IgD-negative memory B cell (primary cell): Measurements from ENCODE around the gene PELI3. TPM values are rescaled to one million over a fixed set of nuclear protein-coding genes. Genes with fewer than 3 reads are reported as not detected.
A peak's percentile ranks its signal among the peaks of the same experiment; 100 is the strongest.
"Not testable (repeated sequence)": the region's sequence is repeated elsewhere in the genome, so short reads cannot be mapped to it uniquely, and the experiment has no call there.

Source experiments
- H3K27ac Mint-ChIP-seq, 3 donors: one replicate each; pipeline ENCODE4 v1.8.0; 2020 to 2022; ENCODE audit warnings: mild to moderate bottlenecking in 3 of 3, mixed read lengths in 3 of 3, moderate library complexity in 1 of 3
- H3K27me3 Mint-ChIP-seq: one replicate; pipeline ENCODE4 v1.8.0; 2021; ENCODE audit warnings: mixed read lengths
- H3K36me3 Mint-ChIP-seq: one replicate; pipeline ENCODE4 v1.8.0; 2020; ENCODE audit warnings: mild to moderate bottlenecking, mixed read lengths
- H3K4me1 Mint-ChIP-seq, 3 donors: one replicate each; pipeline ENCODE4 v1.8.0; 2020 to 2022; ENCODE audit warnings: mixed read lengths in 3 of 3, mild to moderate bottlenecking in 1 of 3
- H3K4me3 Mint-ChIP-seq, 4 donors: one replicate each; pipeline ENCODE4 v1.8.0; 2020 to 2022; ENCODE audit warnings: mild to moderate bottlenecking in 4 of 4, mixed read lengths in 4 of 4, moderate library complexity in 3 of 4
- H3K9me3 Mint-ChIP-seq, 3 donors: one replicate each; pipeline ENCODE4 v1.8.0; 2020 to 2021; ENCODE audit warnings: mixed read lengths in 3 of 3, mild to moderate bottlenecking in 1 of 3
- polyA plus RNA-seq: library from polyadenylated mRNA; unstranded; fragments of 300-500 nt; fragmentation: Illumina TruSeq; gene quantifications from one replicate; pipeline ENCODE4 v1.2.3, GENCODE V29; 2021

PELI3 gene
- polyA plus RNA-seq, 1 donor from 2014 or later: 4.3 TPM

GRCh38 chr11:66432597-66432996 is 34.1 kb upstream of the PELI3 start:
- Mint-ChIP-seq H3K27ac (no peak overlapping the region), H3K36me3 (peaks cover 18% of the 10 kb centered on the region), H3K4me1 (peaks cover 0 to 6% (median 5%) of the 10 kb centered on the region in 3 donors), H3K27me3 (no peaks in the 10 kb centered on the region), H3K4me3 (no peak overlapping the region), H3K9me3 (no peaks in the 10 kb centered on the region)

- H3K27me3 Mint-ChIP-seq: no peaks in the 10 kb centered on the region
- peaks cover 0 to 11% (median 7%) of the 10 kb centered on the region in 3 donors for H3K4me1 Mint-ChIP-seq
- H3K4me3 Mint-ChIP-seq: peak overlapping the region; percentile 83 to 98 (median 94)
- peaks cover 10% of the 10 kb centered on the region for H3K36me3 Mint-ChIP-seq
- peak overlapping the region in 2 of 3 donors; percentile 49 to 99 for H3K27ac Mint-ChIP-seq
- H3K9me3 Mint-ChIP-seq: peaks cover 0 to 5% (median 2%) of the 10 kb centered on the region in 3 donors
These were observed 28.7 kb upstream of the PELI3 start for GRCh38 chr11:66437979-66438503.

GRCh38 chr11:66438504-66439466 is 27.9 kb upstream of the PELI3 start, which contains the start of gene MRPL11:
Gene MRPL11 (minus strand): TSS chr11:66438848. CDS start chr11:66438754, 94 bp downstream.
- Mint-ChIP-seq H3K4me3 (peak within 1 kb of the TSS; percentile 83 to 98 (median 94)), H3K27me3 (no peaks in the 10 kb centered on the region), H3K27ac (peak within 1 kb of the TSS; percentile 49 to 99 (median 95)), H3K4me1 (peaks cover 0 to 11% (median 7%) of the 10 kb centered on the region in 3 donors), H3K36me3 (peaks cover 8% of the 10 kb centered on the region), H3K9me3 (peaks cover 0 to 13% (median 2%) of the 10 kb centered on the region in 3 donors)

DNA sequence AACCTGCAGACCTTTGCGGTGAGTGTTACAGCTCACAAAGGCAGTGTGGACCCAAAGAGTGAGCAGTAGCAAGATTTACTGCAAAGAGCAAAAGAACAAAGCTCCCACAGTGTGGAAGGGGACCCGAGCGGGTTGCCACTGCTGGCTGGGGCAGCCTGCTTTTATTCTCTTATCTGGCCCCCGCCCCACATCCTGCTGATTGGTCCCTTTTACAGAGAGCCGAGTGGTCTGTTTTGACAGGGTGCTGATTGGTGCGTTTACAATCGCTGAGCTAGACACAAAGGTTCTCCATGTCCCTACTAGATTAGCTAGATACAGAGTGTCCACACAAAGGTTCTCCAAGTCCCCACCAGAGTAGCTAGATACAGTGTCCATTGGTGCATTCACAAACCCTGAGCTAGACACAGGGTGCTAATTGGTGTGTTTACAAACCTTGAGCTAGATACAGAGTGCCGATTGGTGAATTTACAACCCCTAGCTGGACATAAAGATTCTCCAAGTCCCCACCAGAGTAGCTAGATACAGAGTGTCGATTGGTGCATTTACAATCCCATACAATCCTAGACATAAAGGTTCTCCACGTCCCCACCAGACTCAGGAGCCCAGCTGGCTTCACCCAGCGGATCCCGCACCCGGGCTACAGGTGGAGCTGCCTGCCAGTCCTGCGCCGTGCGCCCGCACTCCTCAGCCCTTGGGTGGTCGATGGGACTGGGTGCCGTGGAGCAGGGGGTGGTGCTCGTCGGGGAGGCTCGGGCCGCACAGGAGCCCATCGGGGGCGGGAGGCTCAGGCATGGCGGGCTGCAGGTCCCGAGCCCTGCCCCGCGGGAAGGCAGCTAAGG is 26.4 kb upstream of the PELI3 start:
- Mint-ChIP-seq H3K4me1 (peaks cover 0 to 11% (median 7%) of the 10 kb centered on the region in 3 donors), H3K9me3 (peaks cover 0 to 15% (median 2%) of the 10 kb centered on the region in 3 donors)
- not testable (repeated sequence) for H3K4me3 Mint-ChIP-seq, H3K36me3 Mint-ChIP-seq, H3K27me3 Mint-ChIP-seq, H3K27ac Mint-ChIP-seq

- H3K27me3 Mint-ChIP-seq, H3K36me3 Mint-ChIP-seq, H3K27ac Mint-ChIP-seq, H3K4me3 Mint-ChIP-seq: not testable (repeated sequence)
- Mint-ChIP-seq H3K9me3 (peaks cover 2 to 15% (median 2%) of the 10 kb centered on the region in 3 donors), H3K4me1 (peaks cover 0 to 11% (median 7%) of the 10 kb centered on the region in 3 donors)
These were observed 25.8 kb upstream of the PELI3 start for GRCh38 chr11:66440940-66441282.

- H3K36me3 Mint-ChIP-seq: peaks cover 3% of the 10 kb centered on the region
- peak overlapping the region in 1 of 3 donors; percentile 41 for H3K27ac Mint-ChIP-seq
- H3K4me3 Mint-ChIP-seq: peak overlapping the region in 1 of 4 donors; percentile 43
These were observed 23.1 kb upstream of the PELI3 start for GRCh38 chr11:66443602-66444001.

DNA sequence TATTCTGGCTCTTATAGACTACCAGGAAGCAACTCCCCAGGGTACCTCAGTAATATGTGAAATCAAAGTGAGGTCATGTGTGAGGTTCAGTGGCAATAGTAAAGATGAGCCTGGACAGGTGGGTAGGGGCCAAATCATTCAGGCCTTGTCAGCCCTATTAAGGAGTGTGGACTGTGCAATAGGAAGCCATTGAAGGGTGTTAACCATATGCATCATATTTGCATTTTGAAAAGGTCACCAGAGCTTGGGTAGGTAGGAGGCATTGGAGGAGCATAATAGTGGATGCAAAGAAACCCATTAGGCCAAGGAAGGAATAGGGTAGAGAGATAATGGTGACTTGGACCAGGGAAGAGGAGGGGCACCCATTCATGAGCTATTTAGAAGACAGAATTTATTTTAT is 19.7 kb upstream of the PELI3 start:
- no peak overlapping the region for H3K27ac Mint-ChIP-seq

More at GRCh38 chr11:66443602-66444001, 23.1 kb upstream of the PELI3 start:
- no peaks in the 10 kb centered on the region for H3K27me3 Mint-ChIP-seq
- H3K9me3 Mint-ChIP-seq: peaks cover 2 to 15% (median 2%) of the 10 kb centered on the region in 3 donors
- peaks cover 0 to 5% (median 2%) of the 10 kb centered on the region in 3 donors for H3K4me1 Mint-ChIP-seq

DNA sequence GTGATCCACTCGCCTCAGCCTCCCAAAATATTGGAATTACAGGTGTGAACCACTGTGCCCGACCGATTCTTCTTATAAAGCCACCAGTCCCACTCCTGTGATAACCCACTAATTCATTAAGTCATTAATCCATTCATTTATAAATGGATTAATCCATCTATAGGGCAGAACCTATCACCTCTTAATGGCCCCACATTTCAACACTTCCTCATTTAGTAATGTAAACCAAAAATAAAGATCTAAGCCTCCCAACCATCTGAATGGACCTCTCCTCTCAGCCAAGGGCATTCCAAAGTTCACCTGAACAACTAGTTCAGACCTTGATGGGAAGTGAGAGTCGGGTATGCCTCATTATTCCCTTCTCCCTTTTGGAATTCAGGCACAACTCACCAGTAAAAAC is 18.2 kb upstream of the PELI3 start:
- H3K36me3 Mint-ChIP-seq: peaks cover 2% of the 10 kb centered on the region
- H3K4me1 Mint-ChIP-seq: no peaks in the 10 kb centered on the region
- peaks cover 0 to 5% (median 2%) of the 10 kb centered on the region in 3 donors for H3K9me3 Mint-ChIP-seq
- H3K27ac Mint-ChIP-seq: no peak overlapping the region
- no peak overlapping the region for H3K4me3 Mint-ChIP-seq
- H3K27me3 Mint-ChIP-seq: peaks cover 4% of the 10 kb centered on the region

More for the DNA sequence above, 19.7 kb upstream of the PELI3 start:
- peaks cover 2% of the 10 kb centered on the region for H3K36me3 Mint-ChIP-seq
- peaks cover 2 to 15% (median 2%) of the 10 kb centered on the region in 3 donors for H3K9me3 Mint-ChIP-seq
- H3K27me3 Mint-ChIP-seq: peaks cover 2% of the 10 kb centered on the region
- H3K4me3 Mint-ChIP-seq: no peak overlapping the region
- H3K4me1 Mint-ChIP-seq: no peaks in the 10 kb centered on the region

DNA sequence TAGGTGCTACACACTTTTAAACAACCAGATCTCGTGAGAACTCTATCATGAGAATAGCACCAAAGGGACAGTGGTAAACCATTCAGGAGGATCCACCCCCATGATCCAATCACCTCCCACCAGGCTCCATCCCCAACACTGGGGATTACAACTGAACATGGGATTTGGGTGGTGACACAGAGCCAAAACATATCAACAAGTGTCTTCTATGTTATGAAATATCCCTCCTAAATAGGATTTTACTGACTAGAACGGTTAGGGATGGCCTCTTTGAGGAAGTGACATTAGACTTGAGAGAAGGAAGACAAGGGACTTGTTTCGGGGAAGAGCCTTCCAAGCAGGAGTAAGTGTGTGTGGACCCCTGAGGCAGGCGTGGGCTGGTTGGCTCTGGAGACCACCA is 16.1 kb upstream of the PELI3 start:
- Mint-ChIP-seq H3K4me3 (no peak overlapping the region), H3K27me3 (peaks cover 13% of the 10 kb centered on the region), H3K36me3 (no peaks in the 10 kb centered on the region), H3K4me1 (no peaks in the 10 kb centered on the region), H3K9me3 (peaks cover 0 to 2% (median 0%) of the 10 kb centered on the region in 3 donors), H3K27ac (no peak overlapping the region)

GRCh38 chr11:66451663-66452062 is 15.0 kb upstream of the PELI3 start:
- Mint-ChIP-seq H3K36me3 (no peaks in the 10 kb centered on the region), H3K27me3 (peaks cover 13% of the 10 kb centered on the region), H3K27ac (no peak overlapping the region), H3K9me3 (no peaks in the 10 kb centered on the region), H3K4me1 (no peaks in the 10 kb centered on the region), H3K4me3 (no peak overlapping the region)

DNA sequence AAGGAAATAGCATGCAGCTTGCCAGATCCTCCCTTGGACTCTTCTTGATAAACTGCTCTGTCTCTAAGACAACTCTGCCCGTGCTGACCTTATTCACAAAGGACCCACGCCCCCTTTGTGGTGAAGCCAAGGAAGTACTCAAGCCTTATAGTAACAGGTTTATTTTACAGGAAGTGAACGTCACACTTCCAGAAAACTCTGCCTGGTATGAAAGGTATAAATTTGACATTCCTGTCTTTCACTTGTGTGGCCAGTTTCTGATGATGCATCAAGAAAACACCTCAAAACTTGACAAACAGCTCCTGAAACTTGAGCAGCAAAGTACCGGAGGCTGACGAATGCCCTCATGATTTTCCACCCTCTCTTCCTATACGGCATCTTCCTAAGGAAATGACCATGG is 12.5 kb upstream of the PELI3 start:
- Mint-ChIP-seq H3K27ac (no peak overlapping the region), H3K4me3 (no peak overlapping the region), H3K27me3 (peaks cover 13% of the 10 kb centered on the region), H3K9me3 (no peaks in the 10 kb centered on the region), H3K4me1 (peaks cover 8 to 15% (median 10%) of the 10 kb centered on the region in 3 donors), H3K36me3 (no peaks in the 10 kb centered on the region)

- H3K9me3 Mint-ChIP-seq: no peaks in the 10 kb centered on the region
- H3K27ac Mint-ChIP-seq: no peak overlapping the region
- H3K4me3 Mint-ChIP-seq: no peak overlapping the region
- peaks cover 11 to 19% (median 14%) of the 10 kb centered on the region in 3 donors for H3K4me1 Mint-ChIP-seq
- peaks cover 13% of the 10 kb centered on the region for H3K27me3 Mint-ChIP-seq
- H3K36me3 Mint-ChIP-seq: no peaks in the 10 kb centered on the region
These were observed 11.9 kb upstream of the PELI3 start for GRCh38 chr11:66454828-66455227.

- H3K9me3 Mint-ChIP-seq: peaks cover 0 to 2% (median 0%) of the 10 kb centered on the region in 3 donors
- no peak overlapping the region for H3K27ac Mint-ChIP-seq
- H3K4me1 Mint-ChIP-seq: peaks cover 11 to 23% (median 17%) of the 10 kb centered on the region in 3 donors
- H3K4me3 Mint-ChIP-seq: peak overlapping the region in 2 of 4 donors; percentile 63 to 82
- H3K36me3 Mint-ChIP-seq: no peaks in the 10 kb centered on the region
- peaks cover 10% of the 10 kb centered on the region for H3K27me3 Mint-ChIP-seq
These were observed 8.9 kb upstream of the PELI3 start for GRCh38 chr11:66457826-66458225.

GRCh38 chr11:66459138-66459778 is 7.4 kb upstream of the PELI3 start:
- H3K27ac Mint-ChIP-seq: peak overlapping the region in 2 of 3 donors; percentile 26 to 32
- peak overlapping the region in 2 of 4 donors; percentile 15 to 54 for H3K4me3 Mint-ChIP-seq
- no peaks in the 10 kb centered on the region for H3K36me3 Mint-ChIP-seq
- peaks cover 7% of the 10 kb centered on the region for H3K27me3 Mint-ChIP-seq
- H3K9me3 Mint-ChIP-seq: peaks cover 0 to 4% (median 0%) of the 10 kb centered on the region in 3 donors
- peaks cover 11 to 24% (median 17%) of the 10 kb centered on the region in 3 donors for H3K4me1 Mint-ChIP-seq
